ENCODE data around the gene CERS4.

Gene CERS4

GRCh38 chr19:8306235-8307054 lies 97.3 kb downstream of the CERS4 start:
- Histone ChIP-seq H3K9me2 (replicated peaks; ENCODE audit: control insufficient read depth, low read length) (no peaks in the 10 kb centered on the region), H4K20me1 (ENCODE audit: control insufficient read depth, insufficient read depth, low read depth, low read length) (0 out of 2 replicates have a peak, but pooled peaks cover 5% of the 10 kb centered on the region), H3K27ac (ENCODE audit: low read depth, low read length) (no peak overlapping the region), H3K27me3 (ENCODE audit: control insufficient read depth, low read length) (no peaks in the 10 kb centered on the region), H3K4me2 (ENCODE audit: low read length) (peak overlapping the region; percentile 93), H3K79me2 (ENCODE audit: control insufficient read depth, low read length) (peaks cover 35% of the 10 kb centered on the region), H3K4me3 (ENCODE audit: low read length) (peak overlapping the region; percentile 87), H3K36me3 (ENCODE audit: control insufficient read depth, low read length) (peaks cover 45% of the 10 kb centered on the region), H3K4me1 (ENCODE audit: control insufficient read depth, low read length) (peaks cover 26% of the 10 kb centered on the region), H3K9me3 (ENCODE audit: control insufficient read depth, insufficient read depth, low read length) (no peaks in the 10 kb centered on the region), H3F3A (ENCODE audit: control insufficient read depth, insufficient read depth) (no peaks in the 10 kb centered on the region)
- no peak for TF ChIP-seq CTCF (IDR thresholded peaks at IDR 0.05; ENCODE audit: low read depth, low read length, poor library complexity, severe bottlenecking)
- TF ChIP-seq EZH2phosphoT487 (IDR thresholded peaks at IDR 0.05; ENCODE audit: borderline replicate concordance, low read length), result no peak

- peak overlapping the region; percentile 87 for H3K4me3 ChIP-seq (ENCODE audit: low read length)
- H3F3A ChIP-seq (ENCODE audit: control insufficient read depth, insufficient read depth), result no peaks in the 10 kb centered on the region
- H3K27me3 ChIP-seq (ENCODE audit: control insufficient read depth, low read length), result no peaks in the 10 kb centered on the region
- H3K9me3 ChIP-seq (ENCODE audit: control insufficient read depth, insufficient read depth, low read length), result no peaks in the 10 kb centered on the region
- H3K4me2 ChIP-seq (ENCODE audit: low read length), result peak overlapping the region; percentile 93
- H3K79me2 ChIP-seq (ENCODE audit: control insufficient read depth, low read length), result peaks cover 35% of the 10 kb centered on the region
- peaks cover 44% of the 10 kb centered on the region for H3K36me3 ChIP-seq (ENCODE audit: control insufficient read depth, low read length)
- H3K4me1 ChIP-seq (ENCODE audit: control insufficient read depth, low read length), result peaks cover 26% of the 10 kb centered on the region
- TF ChIP-seq EZH2phosphoT487 (IDR thresholded peaks at IDR 0.05; ENCODE audit: borderline replicate concordance, low read length), result no peak
- TF ChIP-seq CTCF (IDR thresholded peaks at IDR 0.05; ENCODE audit: low read depth, low read length, poor library complexity, severe bottlenecking), result no peak
- no peaks in the 10 kb centered on the region for H3K9me2 ChIP-seq (replicated peaks; ENCODE audit: control insufficient read depth, low read length)
- peak overlapping the region; percentile 57 for H3K27ac ChIP-seq (ENCODE audit: low read depth, low read length)
- 0 out of 2 replicates have a peak, but pooled peaks cover 5% of the 10 kb centered on the region for H4K20me1 ChIP-seq (ENCODE audit: control insufficient read depth, insufficient read depth, low read depth, low read length)
Measured at GRCh38 chr19:8307400-8307964, 98.3 kb downstream of the CERS4 start.

GRCh38 chr19:8307965-8308866 lies 99.0 kb downstream of the CERS4 start, which contains the start of gene CD320:
Gene CD320, minus strand, starts transcription at chr19:8308358. Its CDS starts 68 bp downstream, at chr19:8308290.
- Histone ChIP-seq H3K27me3 (ENCODE audit: control insufficient read depth, low read length) (no peaks in the 10 kb centered on the region), H3K9me2 (replicated peaks; ENCODE audit: control insufficient read depth, low read length) (no peaks in the 10 kb centered on the region), H3K79me2 (ENCODE audit: control insufficient read depth, low read length) (peaks cover 35% of the 10 kb centered on the region), H3K27ac (ENCODE audit: low read depth, low read length) (peak within 1 kb of the TSS; percentile 57), H3K36me3 (ENCODE audit: control insufficient read depth, low read length) (peaks cover 45% of the 10 kb centered on the region), H3K4me3 (ENCODE audit: low read length) (peak within 1 kb of the TSS; percentile 87), H3K4me1 (ENCODE audit: control insufficient read depth, low read length) (peaks cover 26% of the 10 kb centered on the region), H3K9me3 (ENCODE audit: control insufficient read depth, insufficient read depth, low read length) (no peaks in the 10 kb centered on the region), H3F3A (ENCODE audit: control insufficient read depth, insufficient read depth) (no peaks in the 10 kb centered on the region), H3K4me2 (ENCODE audit: low read length) (peak within 1 kb of the TSS; percentile 93), H4K20me1 (ENCODE audit: control insufficient read depth, insufficient read depth, low read depth, low read length) (0 out of 2 replicates have a peak, but pooled peaks cover 5% of the 10 kb centered on the region)
- TF ChIP-seq CTCF (IDR thresholded peaks at IDR 0.05; ENCODE audit: low read depth, low read length, poor library complexity, severe bottlenecking), result no peak
- TF ChIP-seq EZH2phosphoT487 (IDR thresholded peaks at IDR 0.05; ENCODE audit: borderline replicate concordance, low read length), result no peak

All from DOHH2 (cell line).